ENCODE measurements around the gene KIRREL3.

GRCh38 chr11:126978165-126978564 is 22.4 kb downstream of the KIRREL3 start:
- TF ChIP-seq CTCF (IDR thresholded peaks at IDR 0.05; ENCODE audit: low read depth, low read length): no peak
- no peak for TF ChIP-seq EZH2phosphoT487 (IDR thresholded peaks at IDR 0.05; ENCODE audit: low read depth)
